WTC11 (cell line): ENCODE results near the gene NBEAL1. TPM values are rescaled to one million over a fixed set of nuclear protein-coding genes. Genes with fewer than 3 reads are reported as not detected.
"Not testable (repeated sequence)": the region's sequence is repeated elsewhere in the genome, so short reads cannot be mapped to it uniquely, and the experiment has no call there.

ENCODE experiments used
- ATAC-seq: fragments of 200-7000 bp; cut with Tn5 transposase; 2 replicates; pipeline ENCODE4 v1.10.0; 2021; ENCODE audit warnings: mild to moderate bottlenecking, moderate library complexity
- CTCF ChIA-PET: fragments of 300-600 bp; sonication (Branson Sonifier 250); formaldehyde crosslinking; loops from one replicate; lab custom pipeline; 2021; ENCODE audit warnings: antibody characterized with exemption; lab: Charles Lee
- POLR2A ChIA-PET: fragments of 350-600 bp; sonication (Branson Sonifier 250); formaldehyde crosslinking; loops from one replicate; lab custom pipeline; 2021; ENCODE audit warnings: antibody characterized with exemption; lab: Charles Lee
- DNase-seq: peaks from one replicate; pipeline ENCODE4 v3.0.0; 2021; ENCODE audit warnings: low spot score
- H3K27ac Mint-ChIP-seq: 2 replicates; pipeline ENCODE4 v1.8.0; 2021; ENCODE audit warnings: mixed read lengths
- H3K27me3 Mint-ChIP-seq: 2 replicates; pipeline ENCODE4 v1.8.0; 2021; ENCODE audit warnings: low read depth, mild to moderate bottlenecking, moderate library complexity, mixed read lengths
- H3K36me3 Mint-ChIP-seq: 2 replicates; pipeline ENCODE4 v1.8.0; 2021; ENCODE audit warnings: mixed read lengths
- H3K4me1 Mint-ChIP-seq: 2 replicates; pipeline ENCODE4 v1.8.0; 2022; ENCODE audit warnings: mixed read lengths
- H3K4me3 Mint-ChIP-seq: 2 replicates; pipeline ENCODE4 v1.8.0; 2021; ENCODE audit warnings: mild to moderate bottlenecking, moderate library complexity, mixed read lengths
- H3K9me3 Mint-ChIP-seq: 2 replicates; pipeline ENCODE4 v1.8.0; 2021; ENCODE audit warnings: mixed read lengths
- ATF6 ChIP-seq: sonication (generic); formaldehyde crosslinking; IDR thresholded peaks from 2 replicates; pipeline ENCODE4 v1.8.1; 2023; ENCODE audit warnings: mild to moderate bottlenecking, missing genetic modification reagents
- HMGA2 ChIP-seq: fragments of 250-450 bp; sonication (Bioruptor Pico); IDR thresholded peaks from 2 replicates; pipeline ENCODE4 v1.4.0; 2021; ENCODE audit warnings: mild to moderate bottlenecking, moderate library complexity
- HMGXB4 ChIP-seq: sonication (generic); formaldehyde crosslinking; IDR thresholded peaks from 2 replicates; pipeline ENCODE4 v1.8.1; 2023; ENCODE audit warnings: mild to moderate bottlenecking, moderate library complexity, missing genetic modification reagents
- NFATC4 ChIP-seq: fragments of 250-450 bp; sonication (Bioruptor Pico); IDR thresholded peaks from 2 replicates; pipeline ENCODE4 v1.9.0; 2021; ENCODE audit warnings: mild to moderate bottlenecking
- RELA ChIP-seq: sonication (generic); formaldehyde crosslinking; IDR thresholded peaks from 2 replicates; pipeline ENCODE4 v1.8.1; 2022; ENCODE audit warnings: missing genetic modification reagents, mild to moderate bottlenecking, borderline replicate concordance
- ZBTB21 ChIP-seq: sonication (generic); formaldehyde crosslinking; IDR thresholded peaks from 2 replicates; pipeline ENCODE4 v1.8.1; 2023; ENCODE audit warnings: mild to moderate bottlenecking, missing genetic modification reagents, borderline replicate concordance
- ZNF416 ChIP-seq: fragments of 250-450 bp; sonication (Bioruptor Pico); IDR thresholded peaks from 2 replicates; pipeline ENCODE4 v1.9.0; 2021; ENCODE audit warnings: mild to moderate bottlenecking, inconsistent platforms
- total RNA-seq: library from RNA; stranded (reverse); gene quantifications from 3 replicates; pipeline ENCODE4 v1.2.3, GENCODE V29; 2021
- TF ChIP-seq, protein P1 (sequence below): sonication (generic); formaldehyde crosslinking; IDR thresholded peaks from 2 replicates; pipeline ENCODE4 v1.8.0; 2022; ENCODE audit warnings: mild to moderate bottlenecking, missing genetic modification reagents
- TF ChIP-seq, protein P2 (sequence below): sonication (generic); formaldehyde crosslinking; IDR thresholded peaks from 2 replicates; pipeline ENCODE4 v1.8.1; 2022; ENCODE audit warnings: low read depth, mild to moderate bottlenecking, moderate library complexity, missing genetic modification reagents, borderline replicate concordance
- TF ChIP-seq, protein P3 (sequence below): sonication (generic); formaldehyde crosslinking; IDR thresholded peaks from 2 replicates; pipeline ENCODE4 v1.8.1; 2022; ENCODE audit warnings: mild to moderate bottlenecking, missing genetic modification reagents, moderate library complexity, borderline replicate concordance
- TF ChIP-seq, protein P4 (sequence below): fragments of 250-450 bp; sonication (Bioruptor Pico); IDR thresholded peaks from 2 replicates; pipeline ENCODE4 v1.9.0; 2021; ENCODE audit warnings: moderate library complexity, mild to moderate bottlenecking, inconsistent platforms, borderline replicate concordance

NBEAL1 gene
- total RNA-seq, 1 experiment from 2014 or later, result 10.5 TPM

- TF ChIP-seq, protein P1, sequence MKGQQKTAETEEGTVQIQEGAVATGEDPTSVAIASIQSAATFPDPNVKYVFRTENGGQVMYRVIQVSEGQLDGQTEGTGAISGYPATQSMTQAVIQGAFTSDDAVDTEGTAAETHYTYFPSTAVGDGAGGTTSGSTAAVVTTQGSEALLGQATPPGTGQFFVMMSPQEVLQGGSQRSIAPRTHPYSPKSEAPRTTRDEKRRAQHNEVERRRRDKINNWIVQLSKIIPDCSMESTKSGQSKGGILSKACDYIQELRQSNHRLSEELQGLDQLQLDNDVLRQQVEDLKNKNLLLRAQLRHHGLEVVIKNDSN, result no peak
- TF ChIP-seq, protein P2, sequence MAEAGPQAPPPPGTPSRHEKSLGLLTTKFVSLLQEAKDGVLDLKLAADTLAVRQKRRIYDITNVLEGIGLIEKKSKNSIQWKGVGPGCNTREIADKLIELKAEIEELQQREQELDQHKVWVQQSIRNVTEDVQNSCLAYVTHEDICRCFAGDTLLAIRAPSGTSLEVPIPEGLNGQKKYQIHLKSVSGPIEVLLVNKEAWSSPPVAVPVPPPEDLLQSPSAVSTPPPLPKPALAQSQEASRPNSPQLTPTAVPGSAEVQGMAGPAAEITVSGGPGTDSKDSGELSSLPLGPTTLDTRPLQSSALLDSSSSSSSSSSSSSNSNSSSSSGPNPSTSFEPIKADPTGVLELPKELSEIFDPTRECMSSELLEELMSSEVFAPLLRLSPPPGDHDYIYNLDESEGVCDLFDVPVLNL, result no peak
- TF ChIP-seq ZNF416 (no peak), RELA (CRISPR knock-in tag) (no peak)
- TF ChIP-seq, all 79 proteins: peak for 0
- peaks cover 31% of the 10 kb centered on the region for H3K36me3 Mint-ChIP-seq
- peaks cover 2% of the 10 kb centered on the region; the same call in 1 of the 2 replicates for H3K4me1 Mint-ChIP-seq
- no peak for DNase-seq
- no peaks in the 10 kb centered on the region for H3K27me3 Mint-ChIP-seq
- peaks cover 23% of the 10 kb centered on the region for H3K9me3 Mint-ChIP-seq
- H3K27ac Mint-ChIP-seq, result no peak overlapping the region
- POLR2A ChIA-PET, result no interaction called here
- H3K4me3 Mint-ChIP-seq, result no peak overlapping the region
- ATAC-seq, result no peak
- CTCF ChIA-PET, result no interaction called here
Observed at GRCh38 chr2:203105996-203106395, 91.3 kb downstream of the NBEAL1 start.

DNA sequence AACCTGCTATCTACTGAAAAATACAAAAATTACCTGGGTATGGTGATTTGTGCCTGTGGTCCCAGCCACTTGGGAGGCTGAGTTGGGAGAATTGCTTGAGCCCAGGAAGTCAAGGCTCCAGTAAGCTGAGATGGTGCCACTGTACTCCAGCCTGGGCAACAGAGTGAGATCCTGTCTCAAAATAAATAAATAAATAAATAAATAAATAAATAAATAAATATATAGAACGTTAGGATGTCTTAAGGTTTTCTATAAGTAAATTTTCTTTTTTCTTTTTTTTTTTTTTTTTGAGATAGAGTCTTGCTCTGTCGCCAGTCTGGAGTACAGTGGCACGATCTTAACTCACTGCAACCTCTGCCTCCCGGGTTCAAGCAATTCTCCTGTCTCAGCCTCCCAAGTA is 95.8 kb downstream of the NBEAL1 start:
- H3K4me1 Mint-ChIP-seq, ATAC-seq, H3K27me3 Mint-ChIP-seq, H3K9me3 Mint-ChIP-seq, DNase-seq, H3K4me3 Mint-ChIP-seq, H3K27ac Mint-ChIP-seq, CTCF ChIA-PET: not testable (repeated sequence)
- H3K36me3 Mint-ChIP-seq, result peaks cover 12% of the 10 kb centered on the region
- POLR2A ChIA-PET, result interaction anchor here (0.6 kb wide), 1 partner anchor 182 kb away, joined by 3 read pairs; no protein-coding TSS in a partner anchor

- TF ChIP-seq, protein P2, result no peak
- TF ChIP-seq ATF6 (CRISPR knock-in tag), result no peak
- CTCF ChIA-PET, result no interaction called here
- H3K27me3 Mint-ChIP-seq, result no peaks in the 10 kb centered on the region
- no peak overlapping the region for H3K4me3 Mint-ChIP-seq
- ATAC-seq (no peak), DNase-seq (no peak)
- H3K27ac Mint-ChIP-seq, result no peak overlapping the region
- POLR2A ChIA-PET, result no interaction called here
- no peaks in the 10 kb centered on the region for H3K9me3 Mint-ChIP-seq
- no peaks in the 10 kb centered on the region for H3K4me1 Mint-ChIP-seq
- H3K36me3 Mint-ChIP-seq, result peaks cover 11% of the 10 kb centered on the region
Observed at GRCh38 chr2:203112342-203112741, 97.7 kb downstream of the NBEAL1 start.

DNA sequence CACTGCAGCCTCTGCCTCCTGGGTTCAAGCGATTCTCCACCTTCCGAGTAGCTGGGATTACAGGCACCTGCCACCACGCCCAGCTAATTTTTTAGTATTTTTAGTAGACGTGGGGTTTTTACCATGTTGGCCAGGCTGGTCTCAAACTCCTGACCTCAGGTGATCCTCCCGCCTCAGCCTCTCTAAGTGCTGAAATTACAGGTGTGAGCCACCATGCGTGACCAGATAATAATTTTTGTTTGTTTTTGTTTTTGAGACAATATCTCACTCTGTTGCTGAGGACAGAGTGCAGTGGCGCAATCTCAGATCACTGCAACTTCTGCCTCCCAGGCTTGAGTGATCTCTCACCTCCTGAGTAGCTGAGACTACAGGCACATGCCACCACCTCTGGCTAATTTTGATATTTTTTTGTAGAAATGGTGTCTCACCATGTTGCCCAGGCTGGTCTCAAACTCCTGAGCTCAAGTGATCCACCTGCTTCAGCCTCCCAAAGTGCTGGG is 100.6 kb downstream of the NBEAL1 start:
- POLR2A ChIA-PET, H3K27me3 Mint-ChIP-seq, CTCF ChIA-PET: not testable (repeated sequence)

DNA sequence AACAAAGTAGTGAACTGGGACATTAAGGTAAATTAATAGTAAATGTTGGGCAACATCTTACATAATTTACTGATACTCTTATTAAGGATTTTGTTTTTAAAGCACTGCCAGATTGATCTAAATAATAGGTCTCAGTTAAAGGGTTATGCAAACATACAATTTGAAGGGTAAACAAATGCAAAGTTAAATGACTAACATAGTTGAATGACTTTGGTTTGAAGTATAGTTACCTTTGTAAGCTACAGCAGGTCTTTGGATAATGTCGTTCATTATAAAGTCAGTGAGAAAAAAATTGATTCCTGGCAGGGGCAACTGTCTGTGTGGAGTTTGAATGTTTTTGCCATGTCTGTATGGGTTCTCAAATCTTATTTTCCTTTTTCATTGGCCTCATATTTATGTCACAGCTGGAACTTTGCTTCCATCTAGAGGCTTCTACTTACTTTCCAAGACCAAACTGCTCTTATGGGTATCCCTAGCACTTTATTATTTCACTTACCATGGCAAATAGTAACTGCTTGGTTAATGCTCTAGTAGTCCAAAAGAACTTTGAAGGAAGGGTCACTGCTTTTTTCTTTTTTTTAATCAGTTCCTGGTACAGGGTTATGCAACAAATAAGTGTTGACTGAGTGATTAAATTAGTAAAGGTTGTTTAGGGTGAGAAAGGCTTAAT is 107.8 kb downstream of the NBEAL1 start:
- no peaks in the 10 kb centered on the region for H3K27me3 Mint-ChIP-seq
- CTCF ChIA-PET, result interaction anchor here (0.7 kb wide), 1 partner anchor 53 kb away, joined by 3 read pairs; no protein-coding TSS in a partner anchor
- no peak overlapping the region for H3K4me3 Mint-ChIP-seq
- DNase-seq (no peak), ATAC-seq (no peak)
- no peak overlapping the region for H3K27ac Mint-ChIP-seq
- H3K9me3 Mint-ChIP-seq, result no peaks in the 10 kb centered on the region
- H3K36me3 Mint-ChIP-seq, result no peaks in the 10 kb centered on the region; the same call in 1 of the 2 replicates
- peaks cover 6% of the 10 kb centered on the region for H3K4me1 Mint-ChIP-seq
- TF ChIP-seq, protein P3, sequence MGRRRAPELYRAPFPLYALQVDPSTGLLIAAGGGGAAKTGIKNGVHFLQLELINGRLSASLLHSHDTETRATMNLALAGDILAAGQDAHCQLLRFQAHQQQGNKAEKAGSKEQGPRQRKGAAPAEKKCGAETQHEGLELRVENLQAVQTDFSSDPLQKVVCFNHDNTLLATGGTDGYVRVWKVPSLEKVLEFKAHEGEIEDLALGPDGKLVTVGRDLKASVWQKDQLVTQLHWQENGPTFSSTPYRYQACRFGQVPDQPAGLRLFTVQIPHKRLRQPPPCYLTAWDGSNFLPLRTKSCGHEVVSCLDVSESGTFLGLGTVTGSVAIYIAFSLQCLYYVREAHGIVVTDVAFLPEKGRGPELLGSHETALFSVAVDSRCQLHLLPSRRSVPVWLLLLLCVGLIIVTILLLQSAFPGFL (CRISPR knock-in tag), result no peak
- no peak for TF ChIP-seq HMGA2 (CRISPR knock-in tag)
- no peak for TF ChIP-seq ZBTB21 (CRISPR knock-in tag)
- TF ChIP-seq HMGXB4 (CRISPR knock-in tag), result no peak
- TF ChIP-seq, protein P4, sequence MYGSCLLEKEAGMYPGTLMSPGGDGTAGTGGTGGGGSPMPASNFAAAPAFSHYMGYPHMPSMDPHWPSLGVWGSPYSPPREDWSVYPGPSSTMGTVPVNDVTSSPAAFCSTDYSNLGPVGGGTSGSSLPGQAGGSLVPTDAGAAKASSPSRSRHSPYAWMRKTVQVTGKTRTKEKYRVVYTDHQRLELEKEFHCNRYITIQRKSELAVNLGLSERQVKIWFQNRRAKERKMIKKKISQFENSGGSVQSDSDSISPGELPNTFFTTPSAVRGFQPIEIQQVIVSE (CRISPR knock-in tag), result no peak
- TF ChIP-seq NFATC4 (CRISPR knock-in tag), result no peak
- POLR2A ChIA-PET, result no interaction called here

More for the DNA sequence above, 100.6 kb downstream of the NBEAL1 start:
- not testable (repeated sequence) for H3K27ac Mint-ChIP-seq, H3K36me3 Mint-ChIP-seq, H3K4me1 Mint-ChIP-seq, DNase-seq, ATAC-seq, H3K4me3 Mint-ChIP-seq, H3K9me3 Mint-ChIP-seq
